K562 (cell line): ENCODE measurements around the gene MED15. TPM values are rescaled to one million over a fixed set of nuclear protein-coding genes. Genes with fewer than 3 reads are reported as not detected.

Experiments
- ELF1 ChIP-seq: fragments of 200-800 bp; sonication (Bioruptor generic); IDR thresholded peaks from 2 replicates; pipeline ENCODE4 v1.6.1; 2016; ENCODE audit warnings: missing genetic modification characterization, missing compliant biosample characterization
- FOSL1 ChIP-seq: fragments of 200-800 bp; sonication (Bioruptor generic); conservative IDR thresholded peaks from 2 replicates; pipeline ENCODE4 v1.6.1; 2016; ENCODE audit warnings: missing genetic modification characterization, missing compliant biosample characterization
- FOXK1 ChIP-seq: sonication (generic); formaldehyde crosslinking; IDR thresholded peaks from 2 replicates; pipeline ENCODE4 v1.8.0; 2022; ENCODE audit warnings: missing genetic modification reagents, mild to moderate bottlenecking, borderline replicate concordance
- GATA2 ChIP-seq: sonication (generic); formaldehyde crosslinking; IDR thresholded peaks from 2 replicates; pipeline ENCODE4 v1.4.0; 2020; ENCODE audit warnings: mild to moderate bottlenecking, missing genetic modification reagents
- HLTF ChIP-seq: fragments of 450-650 bp; IDR thresholded peaks from 2 replicates; pipeline ENCODE4 v1.6.1; 2016
- MCM5 ChIP-seq: fragments of 450-650 bp; IDR thresholded peaks from 2 replicates; pipeline ENCODE4 v1.6.1; 2016; ENCODE audit warnings: low read depth
- OTX1 ChIP-seq: fragments of 450-650 bp; formaldehyde crosslinking; IDR thresholded peaks from 2 replicates; pipeline ENCODE4 v1.4.0; 2022; ENCODE audit warnings: mild to moderate bottlenecking
- PYGO2 ChIP-seq: fragments of 450-650 bp; IDR thresholded peaks from 2 replicates; pipeline ENCODE4 v1.6.1; 2016; ENCODE audit warnings: mild to moderate bottlenecking, missing genetic modification characterization, moderate library complexity, missing compliant biosample characterization
- RBM14 ChIP-seq: fragments of 200-400 bp; formaldehyde crosslinking; IDR thresholded peaks from 2 replicates; pipeline ENCODE4 v1.6.1; 2018; ENCODE audit warnings: low read depth, mild to moderate bottlenecking, low read length, moderate library complexity, borderline replicate concordance; ENCODE audit not compliant: insufficient read depth
- SAFB2 ChIP-seq: fragments of 200-400 bp; formaldehyde crosslinking; IDR thresholded peaks from 2 replicates; pipeline ENCODE4 v1.6.1; 2018; ENCODE audit warnings: borderline replicate concordance, low read length, low read depth, moderate library complexity; ENCODE audit not compliant: severe bottlenecking
- TARDBP ChIP-seq: fragments of 450-650 bp; IDR thresholded peaks from 2 replicates; pipeline ENCODE4 v1.6.1; 2016
- polyA plus RNA-seq, 8 experiments: library from polyadenylated mRNA; depleted of rRNA in 4 of 8; stranded (reverse) in 5 of 8; unstranded in 3 of 8; fragments of >200 nt; fragmentation: Nextera tagmentation in 2 of 8; fragmentation: Illumina TruSeq in 1 of 8; extraction: Ambion mirVana in 2 of 8; extraction: Trizol in 1 of 8; gene quantifications; 2 replicates each; pipeline versions ENCODE4 v1.2.1 to v1.2.3, GENCODE V29; 2011 to 2014; ENCODE audit warnings: inconsistent platforms in 1 of 8, missing spikeins in 1 of 8
- total RNA-seq, 7 experiments: library from RNA; depleted of rRNA in 6 of 7; stranded (reverse); fragments of >200 nt in 6 of 7; fragmentation: Illumina TruSeq in 2 of 7; extraction: Trizol in 2 of 7; gene quantifications; 2 replicates each; pipeline versions ENCODE4 v1.2.1 to v1.2.3, GENCODE V29; 2011 to 2021; ENCODE audit warnings: low replicate concordance in 1 of 7
- TF ChIP-seq, protein P1 (sequence below): fragments of 250-450 bp; sonication (Bioruptor Pico); IDR thresholded peaks from 2 replicates; pipeline ENCODE4 v1.5.1; 2021; ENCODE audit warnings: mild to moderate bottlenecking
- TF ChIP-seq, protein P2 (sequence below): fragments of 450-650 bp; formaldehyde crosslinking; conservative IDR thresholded peaks from 2 replicates; pipeline ENCODE4 v1.4.0; 2022; ENCODE audit warnings: mild to moderate bottlenecking, missing genetic modification characterization
- TF ChIP-seq, protein P3 (sequence below): sonication (generic); formaldehyde crosslinking; IDR thresholded peaks from 2 replicates; pipeline ENCODE4 v1.8.0; 2023; ENCODE audit warnings: missing genetic modification reagents, mild to moderate bottlenecking, borderline replicate concordance
- TF ChIP-seq, protein P4 (sequence below), 2 experiments: IDR thresholded peaks in 1 of 2; conservative IDR thresholded peaks in 1 of 2; 2 replicates each; pipeline ENCODE4 v1.6.1; 2016; ENCODE audit warnings: low read depth in 2 of 2, mild to moderate bottlenecking in 1 of 2, missing compliant biosample characterization in 1 of 2, missing genetic modification characterization in 1 of 2, moderate library complexity in 1 of 2

The MED15 gene
- total and polyA plus RNA-seq, 9 of the 15 experiments (the other 6 are each of a cell fraction or from before 2014, with no cell fraction given), result 4.0 to 271 (median 60.1) TPM

DNA sequence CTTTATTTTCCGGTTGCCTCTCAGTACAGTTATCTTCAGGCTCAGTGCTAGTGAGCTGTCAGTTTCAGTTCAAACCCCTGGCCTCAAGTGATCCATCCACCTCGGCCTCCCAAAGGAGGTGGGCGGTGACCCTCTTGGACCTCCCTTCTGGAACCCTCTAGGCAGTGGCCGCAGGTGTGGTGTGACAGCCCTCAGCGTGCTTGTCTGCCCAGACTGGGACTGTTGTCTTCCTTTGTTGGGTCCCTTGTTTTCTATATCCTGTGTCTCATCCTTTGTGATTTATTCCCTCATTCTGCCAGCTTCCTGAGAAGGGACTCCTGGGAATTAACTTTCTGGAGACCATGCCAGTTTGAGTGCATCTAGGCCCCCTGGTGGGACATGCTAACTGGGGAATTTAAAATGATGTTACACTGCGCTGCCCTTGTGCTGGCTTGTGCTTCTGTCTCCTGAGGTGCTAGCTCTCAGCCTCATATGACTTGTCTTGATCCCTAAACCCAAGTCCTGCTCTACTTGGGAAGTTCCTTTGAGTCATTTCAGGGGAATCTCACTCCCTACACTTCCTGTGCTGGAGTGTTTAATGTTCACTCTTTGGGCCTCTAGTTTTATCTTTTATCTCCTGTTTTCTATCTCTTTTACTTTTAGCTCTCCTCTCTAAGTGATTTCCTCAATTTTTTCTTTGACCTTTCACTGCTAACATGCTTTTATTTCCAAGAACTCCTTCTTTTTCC is 19.4 kb downstream of the MED15 start (continued):
- TF ChIP-seq OTX1 (CRISPR knock-in tag) (peak; percentile 86), HLTF (no peak), SAFB2 (no peak), PYGO2 (tag) (no peak), ELF1 (tag) (0 out of 2 replicates have a peak, but pooled peaks have one; percentile 45), TARDBP (no peak), FOSL1 (tag) (peak; percentile 73; the same call in 1 of the 2 replicates), RBM14 (no peak), GATA2 (CRISPR knock-in tag) (peak; percentile 51; the same call in 1 of the 2 replicates), FOXK1 (CRISPR knock-in tag) (peak; percentile 66; the same call in 1 of the 2 replicates), MCM5 (no peak)
- TF ChIP-seq, protein P1, sequence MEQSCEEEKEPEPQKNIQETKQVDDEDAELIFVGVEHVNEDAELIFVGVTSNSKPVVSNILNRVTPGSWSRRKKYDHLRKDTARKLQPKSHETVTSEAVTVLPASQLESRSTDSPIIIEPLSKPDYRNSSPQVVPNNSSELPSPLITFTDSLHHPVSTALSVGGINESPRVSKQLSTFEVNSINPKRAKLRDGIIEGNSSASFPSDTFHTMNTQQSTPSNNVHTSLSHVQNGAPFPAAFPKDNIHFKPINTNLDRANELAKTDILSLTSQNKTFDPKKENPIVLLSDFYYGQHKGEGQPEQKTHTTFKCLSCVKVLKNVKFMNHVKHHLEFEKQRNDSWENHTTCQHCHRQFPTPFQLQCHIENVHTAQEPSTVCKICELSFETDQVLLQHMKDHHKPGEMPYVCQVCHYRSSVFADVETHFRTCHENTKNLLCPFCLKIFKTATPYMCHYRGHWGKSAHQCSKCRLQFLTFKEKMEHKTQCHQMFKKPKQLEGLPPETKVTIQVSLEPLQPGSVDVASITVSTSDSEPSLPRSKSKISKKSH, result 0 out of 2 replicates have a peak, but pooled peaks have one; percentile 48
- TF ChIP-seq, protein P2, sequence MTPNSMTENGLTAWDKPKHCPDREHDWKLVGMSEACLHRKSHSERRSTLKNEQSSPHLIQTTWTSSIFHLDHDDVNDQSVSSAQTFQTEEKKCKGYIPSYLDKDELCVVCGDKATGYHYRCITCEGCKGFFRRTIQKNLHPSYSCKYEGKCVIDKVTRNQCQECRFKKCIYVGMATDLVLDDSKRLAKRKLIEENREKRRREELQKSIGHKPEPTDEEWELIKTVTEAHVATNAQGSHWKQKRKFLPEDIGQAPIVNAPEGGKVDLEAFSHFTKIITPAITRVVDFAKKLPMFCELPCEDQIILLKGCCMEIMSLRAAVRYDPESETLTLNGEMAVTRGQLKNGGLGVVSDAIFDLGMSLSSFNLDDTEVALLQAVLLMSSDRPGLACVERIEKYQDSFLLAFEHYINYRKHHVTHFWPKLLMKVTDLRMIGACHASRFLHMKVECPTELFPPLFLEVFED (CRISPR knock-in tag), result peak; percentile 86
- TF ChIP-seq, protein P3, sequence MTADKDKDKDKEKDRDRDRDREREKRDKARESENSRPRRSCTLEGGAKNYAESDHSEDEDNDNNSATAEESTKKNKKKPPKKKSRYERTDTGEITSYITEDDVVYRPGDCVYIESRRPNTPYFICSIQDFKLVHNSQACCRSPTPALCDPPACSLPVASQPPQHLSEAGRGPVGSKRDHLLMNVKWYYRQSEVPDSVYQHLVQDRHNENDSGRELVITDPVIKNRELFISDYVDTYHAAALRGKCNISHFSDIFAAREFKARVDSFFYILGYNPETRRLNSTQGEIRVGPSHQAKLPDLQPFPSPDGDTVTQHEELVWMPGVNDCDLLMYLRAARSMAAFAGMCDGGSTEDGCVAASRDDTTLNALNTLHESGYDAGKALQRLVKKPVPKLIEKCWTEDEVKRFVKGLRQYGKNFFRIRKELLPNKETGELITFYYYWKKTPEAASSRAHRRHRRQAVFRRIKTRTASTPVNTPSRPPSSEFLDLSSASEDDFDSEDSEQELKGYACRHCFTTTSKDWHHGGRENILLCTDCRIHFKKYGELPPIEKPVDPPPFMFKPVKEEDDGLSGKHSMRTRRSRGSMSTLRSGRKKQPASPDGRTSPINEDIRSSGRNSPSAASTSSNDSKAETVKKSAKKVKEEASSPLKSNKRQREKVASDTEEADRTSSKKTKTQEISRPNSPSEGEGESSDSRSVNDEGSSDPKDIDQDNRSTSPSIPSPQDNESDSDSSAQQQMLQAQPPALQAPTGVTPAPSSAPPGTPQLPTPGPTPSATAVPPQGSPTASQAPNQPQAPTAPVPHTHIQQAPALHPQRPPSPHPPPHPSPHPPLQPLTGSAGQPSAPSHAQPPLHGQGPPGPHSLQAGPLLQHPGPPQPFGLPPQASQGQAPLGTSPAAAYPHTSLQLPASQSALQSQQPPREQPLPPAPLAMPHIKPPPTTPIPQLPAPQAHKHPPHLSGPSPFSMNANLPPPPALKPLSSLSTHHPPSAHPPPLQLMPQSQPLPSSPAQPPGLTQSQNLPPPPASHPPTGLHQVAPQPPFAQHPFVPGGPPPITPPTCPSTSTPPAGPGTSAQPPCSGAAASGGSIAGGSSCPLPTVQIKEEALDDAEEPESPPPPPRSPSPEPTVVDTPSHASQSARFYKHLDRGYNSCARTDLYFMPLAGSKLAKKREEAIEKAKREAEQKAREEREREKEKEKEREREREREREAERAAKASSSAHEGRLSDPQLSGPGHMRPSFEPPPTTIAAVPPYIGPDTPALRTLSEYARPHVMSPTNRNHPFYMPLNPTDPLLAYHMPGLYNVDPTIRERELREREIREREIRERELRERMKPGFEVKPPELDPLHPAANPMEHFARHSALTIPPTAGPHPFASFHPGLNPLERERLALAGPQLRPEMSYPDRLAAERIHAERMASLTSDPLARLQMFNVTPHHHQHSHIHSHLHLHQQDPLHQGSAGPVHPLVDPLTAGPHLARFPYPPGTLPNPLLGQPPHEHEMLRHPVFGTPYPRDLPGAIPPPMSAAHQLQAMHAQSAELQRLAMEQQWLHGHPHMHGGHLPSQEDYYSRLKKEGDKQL, result no peak
- TF ChIP-seq, protein P4, sequence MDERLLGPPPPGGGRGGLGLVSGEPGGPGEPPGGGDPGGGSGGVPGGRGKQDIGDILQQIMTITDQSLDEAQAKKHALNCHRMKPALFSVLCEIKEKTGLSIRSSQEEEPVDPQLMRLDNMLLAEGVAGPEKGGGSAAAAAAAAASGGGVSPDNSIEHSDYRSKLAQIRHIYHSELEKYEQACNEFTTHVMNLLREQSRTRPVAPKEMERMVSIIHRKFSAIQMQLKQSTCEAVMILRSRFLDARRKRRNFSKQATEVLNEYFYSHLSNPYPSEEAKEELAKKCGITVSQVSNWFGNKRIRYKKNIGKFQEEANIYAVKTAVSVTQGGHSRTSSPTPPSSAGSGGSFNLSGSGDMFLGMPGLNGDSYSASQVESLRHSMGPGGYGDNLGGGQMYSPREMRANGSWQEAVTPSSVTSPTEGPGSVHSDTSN (CRISPR knock-in tag; IDR thresholded peaks at IDR 0.05; ENCODE audit: low read depth), result no peak
- TF ChIP-seq, protein P4 (tag; conservative IDR thresholded peaks at IDR 0.05; ENCODE audit: low read depth), result no peak
